OCI-LY3 (cell line): ENCODE data around the gene CMTM4.

ENCODE experiments used
- H2AFZ ChIP-seq: fragments of 200-600, 300-600 bp; shearing (Covaris generic); 2 replicates; pipeline ENCODE4 v1.6.0; 2014; ENCODE audit warnings: antibody characterized with exemption, low read depth, low read length
- H3K27ac ChIP-seq: fragments of 200-600, 300-600 bp; sonication (generic); 2 replicates; pipeline ENCODE4 v1.5.1; 2014; ENCODE audit warnings: mild to moderate bottlenecking, low read length, moderate library complexity, mixed read lengths
- H3K27me3 ChIP-seq: fragments of 200-600, 300-600 bp; sonication (generic); 2 replicates; pipeline ENCODE4 v1.6.1; 2014; ENCODE audit warnings: low read depth, low read length, mixed read lengths
- H3K36me3 ChIP-seq: fragments of 200-600, 300-600 bp; sonication (generic); replicated peaks from 2 replicates; pipeline ENCODE3; 2014; ENCODE audit warnings: low read depth, low read length, mixed read lengths
- H3K4me1 ChIP-seq: fragments of 300-600, 200-600 bp; sonication (generic); 2 replicates; pipeline ENCODE4 v1.6.1; 2014; ENCODE audit warnings: low read length, mixed read lengths
- H3K4me2 ChIP-seq: fragments of 200-600, 300-600 bp; sonication (generic); 2 replicates; pipeline ENCODE4 v1.6.1; 2014; ENCODE audit warnings: low read length, mixed read lengths
- H3K4me3 ChIP-seq: fragments of 300-600, 200-600 bp; sonication (generic); 2 replicates; pipeline ENCODE4 v1.5.1; 2014; ENCODE audit warnings: antibody characterized with exemption, mild to moderate bottlenecking, low read length, moderate library complexity
- H3K79me2 ChIP-seq: fragments of 300-600, 200-600 bp; shearing (Covaris generic); 2 replicates; pipeline ENCODE4 v1.6.1; 2014; ENCODE audit warnings: mild to moderate bottlenecking, low read length, mixed read lengths
- H3K9ac ChIP-seq: fragments of 300-600, 200-600 bp; shearing (Covaris generic); 2 replicates; pipeline ENCODE4 v1.6.0; 2014; ENCODE audit warnings: mild to moderate bottlenecking, low read length, moderate library complexity
- H3K9me3 ChIP-seq: fragments of 200-600, 300-600 bp; shearing (Covaris generic); 2 replicates; pipeline ENCODE4 v1.6.1; 2014; ENCODE audit warnings: low read length, mixed read lengths; ENCODE audit not compliant: insufficient read depth
- H4K20me1 ChIP-seq: fragments of 200-600, 300-600 bp; sonication (generic); 2 replicates; pipeline ENCODE4 v1.6.1; 2016; ENCODE audit warnings: low read length, mixed read lengths; ENCODE audit not compliant: insufficient read depth
- EZH2phosphoT487 ChIP-seq: fragments of 200-600 bp; shearing (Covaris generic); IDR thresholded peaks from 2 replicates; pipeline ENCODE4 v1.6.1; 2018; ENCODE audit warnings: antibody characterized with exemption, mixed run types, low read depth
- TF ChIP-seq, protein P1 (sequence below): fragments of 200-600, 300-600 bp; sonication (generic); IDR thresholded peaks from 2 replicates; pipeline ENCODE4 v1.5.1; 2014; ENCODE audit warnings: antibody characterized with exemption, low read length, low read depth

Gene CMTM4

GRCh38 chr16:66656547-66656946, 40.0 kb downstream of the CMTM4 start:
- Histone ChIP-seq H3K9me3 (no peaks in the 10 kb centered on the region), H3K4me3 (no peak overlapping the region), H3K36me3 (no peaks in the 10 kb centered on the region), H3K4me2 (no peak overlapping the region), H4K20me1 (no peaks in the 10 kb centered on the region), H3K4me1 (peaks cover 8% of the 10 kb centered on the region; the same call in 1 of the 2 replicates), H3K27me3 (no peaks in the 10 kb centered on the region; the same call in 1 of the 2 replicates), H3K9ac (no peak overlapping the region), H3K27ac (no peak overlapping the region), H2AFZ (no peak overlapping the region), H3K79me2 (no peaks in the 10 kb centered on the region)
- no peak for TF ChIP-seq EZH2phosphoT487
- TF ChIP-seq, protein P1, sequence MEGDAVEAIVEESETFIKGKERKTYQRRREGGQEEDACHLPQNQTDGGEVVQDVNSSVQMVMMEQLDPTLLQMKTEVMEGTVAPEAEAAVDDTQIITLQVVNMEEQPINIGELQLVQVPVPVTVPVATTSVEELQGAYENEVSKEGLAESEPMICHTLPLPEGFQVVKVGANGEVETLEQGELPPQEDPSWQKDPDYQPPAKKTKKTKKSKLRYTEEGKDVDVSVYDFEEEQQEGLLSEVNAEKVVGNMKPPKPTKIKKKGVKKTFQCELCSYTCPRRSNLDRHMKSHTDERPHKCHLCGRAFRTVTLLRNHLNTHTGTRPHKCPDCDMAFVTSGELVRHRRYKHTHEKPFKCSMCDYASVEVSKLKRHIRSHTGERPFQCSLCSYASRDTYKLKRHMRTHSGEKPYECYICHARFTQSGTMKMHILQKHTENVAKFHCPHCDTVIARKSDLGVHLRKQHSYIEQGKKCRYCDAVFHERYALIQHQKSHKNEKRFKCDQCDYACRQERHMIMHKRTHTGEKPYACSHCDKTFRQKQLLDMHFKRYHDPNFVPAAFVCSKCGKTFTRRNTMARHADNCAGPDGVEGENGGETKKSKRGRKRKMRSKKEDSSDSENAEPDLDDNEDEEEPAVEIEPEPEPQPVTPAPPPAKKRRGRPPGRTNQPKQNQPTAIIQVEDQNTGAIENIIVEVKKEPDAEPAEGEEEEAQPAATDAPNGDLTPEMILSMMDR: no peak

- H3K79me2 ChIP-seq: no peaks in the 10 kb centered on the region
- H2AFZ ChIP-seq: no peak overlapping the region
- TF ChIP-seq, protein P1: no peak
- no peak for TF ChIP-seq EZH2phosphoT487
Measured at GRCh38 chr16:66653581-66654350, 42.8 kb downstream of the CMTM4 start.

DNA sequence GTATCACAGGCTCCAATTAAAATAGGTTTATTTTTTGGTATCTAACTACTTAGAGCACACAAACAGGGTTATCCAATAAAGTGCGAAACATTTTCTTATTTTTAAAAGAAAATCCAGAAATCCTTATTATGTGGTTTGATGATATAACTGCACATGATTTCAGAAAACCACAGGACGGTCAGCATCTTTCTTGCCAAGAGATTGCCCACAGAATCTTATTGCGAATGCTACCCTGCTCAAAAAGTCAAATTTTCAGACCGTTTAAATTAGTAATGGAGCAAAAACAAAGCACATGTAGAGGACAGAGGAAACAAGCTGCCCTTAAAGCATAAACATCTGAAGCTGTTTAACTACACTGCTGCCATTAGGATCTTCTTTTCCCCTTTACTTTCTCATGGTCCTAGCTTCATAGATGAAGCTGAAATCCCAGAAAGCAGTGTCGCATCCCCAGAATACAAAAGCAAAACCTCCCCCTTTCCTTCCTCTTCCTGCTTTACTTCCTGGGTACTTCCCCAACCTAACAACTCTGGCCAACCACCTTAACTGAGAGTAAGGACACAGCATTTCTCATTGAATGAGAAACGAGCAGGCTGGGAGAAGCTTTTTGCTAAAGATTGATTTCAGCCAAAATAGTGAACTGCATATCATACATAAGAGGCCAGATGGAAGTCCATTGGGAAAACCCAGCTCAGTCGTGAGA, 43.7 kb downstream of the CMTM4 start:
- Histone ChIP-seq H4K20me1 (no peaks in the 10 kb centered on the region), H3K4me3 (no peak overlapping the region), H3K36me3 (no peaks in the 10 kb centered on the region), H3K79me2 (no peaks in the 10 kb centered on the region), H3K9me3 (no peaks in the 10 kb centered on the region), H3K27ac (no peak overlapping the region), H3K4me1 (peaks cover 9% of the 10 kb centered on the region), H3K9ac (no peak overlapping the region), H3K4me2 (no peak overlapping the region), H3K27me3 (no peaks in the 10 kb centered on the region; the same call in 1 of the 2 replicates), H2AFZ (no peak overlapping the region)
- TF ChIP-seq, protein P1: no peak
- no peak for TF ChIP-seq EZH2phosphoT487

More at GRCh38 chr16:66653581-66654350, 42.8 kb downstream of the CMTM4 start:
- Histone ChIP-seq H3K4me1 (peaks cover 12% of the 10 kb centered on the region), H4K20me1 (no peaks in the 10 kb centered on the region), H3K4me3 (no peak overlapping the region), H3K36me3 (no peaks in the 10 kb centered on the region), H3K4me2 (no peak overlapping the region), H3K9me3 (no peaks in the 10 kb centered on the region), H3K27me3 (no peaks in the 10 kb centered on the region; the same call in 1 of the 2 replicates), H3K27ac (no peak overlapping the region), H3K9ac (no peak overlapping the region)

GRCh38 chr16:66651965-66652364, 44.6 kb downstream of the CMTM4 start:
- H3K4me1 ChIP-seq: peaks cover 9% of the 10 kb centered on the region
- H3K27me3 ChIP-seq: no peaks in the 10 kb centered on the region; the same call in 1 of the 2 replicates
- H3K27ac ChIP-seq: no peak overlapping the region
- no peaks in the 10 kb centered on the region for H4K20me1 ChIP-seq
- no peak overlapping the region for H3K4me2 ChIP-seq
- no peak overlapping the region for H3K9ac ChIP-seq
- no peaks in the 10 kb centered on the region for H3K79me2 ChIP-seq
- H3K36me3 ChIP-seq: no peaks in the 10 kb centered on the region
- no peak overlapping the region for H3K4me3 ChIP-seq
- no peaks in the 10 kb centered on the region for H3K9me3 ChIP-seq
- no peak overlapping the region for H2AFZ ChIP-seq
- TF ChIP-seq EZH2phosphoT487: no peak
- TF ChIP-seq, protein P1: no peak
